Keratinocyte (primary cell): ENCODE data around the gene FGFR2.

Source experiments
- CTCF ChIP-seq, 3 experiments: IDR thresholded peaks in 1 of 3; conservative IDR thresholded peaks in 1 of 3; optimal IDR thresholded peaks in 1 of 3; 2 replicates in 2 of 3; 3 replicates in 1 of 3; pipeline versions ENCODE3 to v1.5.1; 2011; ENCODE audit warnings: low read length in 3 of 3, mild to moderate bottlenecking in 3 of 3, moderate library complexity in 2 of 3, control low read depth in 1 of 3, inconsistent platforms in 1 of 3; ENCODE audit not compliant: insufficient read depth in 2 of 3; ENCODE audit errors: extremely low read depth in 1 of 3
- EZH2 ChIP-seq: IDR thresholded peaks from one replicate; pipeline ENCODE4 v1.6.1; 2012; ENCODE audit warnings: inconsistent platforms, mild to moderate bottlenecking, low read length, moderate library complexity

GRCh38 chr10:121576139-121576538 lies 22.1 kb downstream of the FGFR2 start:
- TF ChIP-seq CTCF (optimal IDR thresholded peaks at IDR 0.05 in 1 of 3, IDR thresholded peaks at IDR 0.05 in 1 of 3, conservative IDR thresholded peaks at IDR 0.05 in 1 of 3; ENCODE audit: extremely low read depth in 1 of 3, insufficient read depth in 2 of 3, low read length in 3 of 3) (no peak), EZH2 (no peak)
